ENCODE data around the gene SHISA9. TPM values are rescaled to one million over a fixed set of nuclear protein-coding genes. Genes with fewer than 3 reads are reported as not detected.

Gene SHISA9
- polyA plus RNA-seq, 1 of the 3 experiments (the other 2 are of a cell fraction) = 0.02 TPM

DNA sequence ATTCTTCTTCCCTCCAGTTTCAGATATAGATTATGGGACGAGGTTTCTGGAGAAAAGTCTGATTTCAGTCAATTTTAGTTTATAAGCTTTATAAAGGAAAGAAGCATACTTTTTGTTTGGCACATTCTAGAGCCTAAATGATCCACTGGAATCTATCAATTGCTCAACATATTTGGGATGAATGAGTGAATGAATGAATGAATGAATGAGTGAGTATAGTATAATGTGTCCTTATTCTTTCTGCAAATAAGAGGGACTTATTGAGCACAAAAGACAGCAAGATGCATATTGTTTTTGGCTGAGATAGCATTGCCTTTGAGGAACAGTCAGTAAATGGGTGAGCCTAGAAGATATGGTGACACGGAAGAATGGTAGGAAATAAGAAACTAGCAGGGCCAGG lies 245.4 kb downstream of the SHISA9 start:
- H3K27me3 ChIP-seq (ENCODE audit: insufficient read depth) = no peaks in the 10 kb centered on the region
- H3K4me3 ChIP-seq (ENCODE audit: low read depth in 2 of 2, low read length in 1 of 2) = no peak overlapping the region
- no peak overlapping the region for H2AFZ ChIP-seq (ENCODE audit: low read depth)
- H3K9ac ChIP-seq = no peak overlapping the region
- H3K79me2 ChIP-seq (ENCODE audit: insufficient read depth) = no peaks in the 10 kb centered on the region
- CTCF ChIA-PET = no interaction called here
- H3K36me3 ChIP-seq (replicated peaks in 1 of 2; ENCODE audit: control insufficient read depth in 1 of 2, insufficient read depth in 2 of 2, low read length in 1 of 2) = no peaks in the 10 kb centered on the region
- DNase-seq = no peak
- H3K9me3 ChIP-seq = no peaks in the 10 kb centered on the region
- no peaks in the 10 kb centered on the region for H3K4me1 ChIP-seq (ENCODE audit: control insufficient read depth in 1 of 2, insufficient read depth in 2 of 2, low read depth in 1 of 2, low read length in 1 of 2)
- H3F3A ChIP-seq (replicated peaks; ENCODE audit: insufficient read depth) = no peaks in the 10 kb centered on the region
- H4K20me1 ChIP-seq (ENCODE audit: insufficient read depth) = no peaks in the 10 kb centered on the region
- WGBS (ENCODE audit: low lambda C conversion rate) = 12% methylated on average over 2 of the region's 2 CpGs
- POLR2A ChIA-PET = no interaction called here
- no peak overlapping the region for H3K4me2 ChIP-seq
- TF ChIP-seq FOXJ3 (CRISPR knock-in tag; IDR thresholded peaks at IDR 0.05) (no peak), NFIC (IDR thresholded peaks at IDR 0.05; ENCODE audit: borderline replicate concordance) (no peak), EP300 (IDR thresholded peaks at IDR 0.05; ENCODE audit: borderline replicate concordance in 1 of 2, low read depth in 1 of 2, low read length in 1 of 2) (no peak), GABPA (IDR thresholded peaks at IDR 0.05; ENCODE audit: low read depth) (no peak), POLR2AphosphoS5 (IDR thresholded peaks at IDR 0.05; ENCODE audit: low read depth, low read length) (no peak), RCOR1 (IDR thresholded peaks at IDR 0.05; ENCODE audit: low read length) (no peak)
- TF ChIP-seq, protein P1, sequence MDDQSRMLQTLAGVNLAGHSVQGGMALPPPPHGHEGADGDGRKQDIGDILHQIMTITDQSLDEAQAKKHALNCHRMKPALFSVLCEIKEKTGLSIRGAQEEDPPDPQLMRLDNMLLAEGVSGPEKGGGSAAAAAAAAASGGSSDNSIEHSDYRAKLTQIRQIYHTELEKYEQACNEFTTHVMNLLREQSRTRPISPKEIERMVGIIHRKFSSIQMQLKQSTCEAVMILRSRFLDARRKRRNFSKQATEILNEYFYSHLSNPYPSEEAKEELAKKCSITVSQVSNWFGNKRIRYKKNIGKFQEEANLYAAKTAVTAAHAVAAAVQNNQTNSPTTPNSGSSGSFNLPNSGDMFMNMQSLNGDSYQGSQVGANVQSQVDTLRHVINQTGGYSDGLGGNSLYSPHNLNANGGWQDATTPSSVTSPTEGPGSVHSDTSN (IDR thresholded peaks at IDR 0.05) = no peak
- no peaks in the 10 kb centered on the region for H3K9me2 ChIP-seq
- no peak overlapping the region for H3K27ac ChIP-seq (ENCODE audit: low read depth in 2 of 2, low read length in 1 of 2)

DNA sequence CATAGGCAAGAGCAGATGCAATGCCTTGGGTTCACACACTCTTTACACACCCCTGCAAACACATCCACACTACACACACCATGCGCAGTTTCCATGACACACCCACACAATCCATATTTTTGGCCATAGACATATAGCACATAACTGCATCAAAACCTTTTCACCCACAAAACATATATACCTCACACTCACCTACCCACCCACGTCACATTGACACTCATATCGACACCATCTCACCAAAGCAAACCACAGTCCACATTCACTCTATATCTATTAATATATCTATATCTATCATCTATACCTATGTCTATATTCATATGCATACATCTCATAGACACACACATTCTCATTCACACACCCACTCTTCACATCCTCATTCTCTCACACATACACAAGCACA lies 246.9 kb downstream of the SHISA9 start:
- TF ChIP-seq, protein P2, sequence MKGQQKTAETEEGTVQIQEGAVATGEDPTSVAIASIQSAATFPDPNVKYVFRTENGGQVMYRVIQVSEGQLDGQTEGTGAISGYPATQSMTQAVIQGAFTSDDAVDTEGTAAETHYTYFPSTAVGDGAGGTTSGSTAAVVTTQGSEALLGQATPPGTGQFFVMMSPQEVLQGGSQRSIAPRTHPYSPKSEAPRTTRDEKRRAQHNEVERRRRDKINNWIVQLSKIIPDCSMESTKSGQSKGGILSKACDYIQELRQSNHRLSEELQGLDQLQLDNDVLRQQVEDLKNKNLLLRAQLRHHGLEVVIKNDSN (IDR thresholded peaks at IDR 0.05; ENCODE audit: borderline replicate concordance, low read depth) = no peak
- TF ChIP-seq, protein P3, sequence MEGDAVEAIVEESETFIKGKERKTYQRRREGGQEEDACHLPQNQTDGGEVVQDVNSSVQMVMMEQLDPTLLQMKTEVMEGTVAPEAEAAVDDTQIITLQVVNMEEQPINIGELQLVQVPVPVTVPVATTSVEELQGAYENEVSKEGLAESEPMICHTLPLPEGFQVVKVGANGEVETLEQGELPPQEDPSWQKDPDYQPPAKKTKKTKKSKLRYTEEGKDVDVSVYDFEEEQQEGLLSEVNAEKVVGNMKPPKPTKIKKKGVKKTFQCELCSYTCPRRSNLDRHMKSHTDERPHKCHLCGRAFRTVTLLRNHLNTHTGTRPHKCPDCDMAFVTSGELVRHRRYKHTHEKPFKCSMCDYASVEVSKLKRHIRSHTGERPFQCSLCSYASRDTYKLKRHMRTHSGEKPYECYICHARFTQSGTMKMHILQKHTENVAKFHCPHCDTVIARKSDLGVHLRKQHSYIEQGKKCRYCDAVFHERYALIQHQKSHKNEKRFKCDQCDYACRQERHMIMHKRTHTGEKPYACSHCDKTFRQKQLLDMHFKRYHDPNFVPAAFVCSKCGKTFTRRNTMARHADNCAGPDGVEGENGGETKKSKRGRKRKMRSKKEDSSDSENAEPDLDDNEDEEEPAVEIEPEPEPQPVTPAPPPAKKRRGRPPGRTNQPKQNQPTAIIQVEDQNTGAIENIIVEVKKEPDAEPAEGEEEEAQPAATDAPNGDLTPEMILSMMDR (IDR thresholded peaks at IDR 0.05) = no peak
- TF ChIP-seq TCF12 (IDR thresholded peaks at IDR 0.05) (no peak), POLR2AphosphoS5 (IDR thresholded peaks at IDR 0.05; ENCODE audit: low read depth, low read length) (no peak), TAF1 (IDR thresholded peaks at IDR 0.05; ENCODE audit: borderline replicate concordance, low read depth, low read length) (no peak), RAD21 (IDR thresholded peaks at IDR 0.05; ENCODE audit: low read length) (no peak), JUND (IDR thresholded peaks at IDR 0.05) (no peak), GATA2 (CRISPR knock-in tag; IDR thresholded peaks at IDR 0.05) (no peak), ELF1 (IDR thresholded peaks at IDR 0.05) (no peak), NFIC (IDR thresholded peaks at IDR 0.05; ENCODE audit: borderline replicate concordance) (no peak), RCOR1 (IDR thresholded peaks at IDR 0.05; ENCODE audit: low read length) (no peak)
- TF ChIP-seq, protein P1 (IDR thresholded peaks at IDR 0.05) = no peak
- TF ChIP-seq, protein P4, sequence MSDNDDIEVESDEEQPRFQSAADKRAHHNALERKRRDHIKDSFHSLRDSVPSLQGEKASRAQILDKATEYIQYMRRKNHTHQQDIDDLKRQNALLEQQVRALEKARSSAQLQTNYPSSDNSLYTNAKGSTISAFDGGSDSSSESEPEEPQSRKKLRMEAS (IDR thresholded peaks at IDR 0.05; ENCODE audit: low read depth) = no peak
- TF ChIP-seq, protein P5, sequence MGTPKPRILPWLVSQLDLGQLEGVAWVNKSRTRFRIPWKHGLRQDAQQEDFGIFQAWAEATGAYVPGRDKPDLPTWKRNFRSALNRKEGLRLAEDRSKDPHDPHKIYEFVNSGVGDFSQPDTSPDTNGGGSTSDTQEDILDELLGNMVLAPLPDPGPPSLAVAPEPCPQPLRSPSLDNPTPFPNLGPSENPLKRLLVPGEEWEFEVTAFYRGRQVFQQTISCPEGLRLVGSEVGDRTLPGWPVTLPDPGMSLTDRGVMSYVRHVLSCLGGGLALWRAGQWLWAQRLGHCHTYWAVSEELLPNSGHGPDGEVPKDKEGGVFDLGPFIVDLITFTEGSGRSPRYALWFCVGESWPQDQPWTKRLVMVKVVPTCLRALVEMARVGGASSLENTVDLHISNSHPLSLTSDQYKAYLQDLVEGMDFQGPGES (IDR thresholded peaks at IDR 0.05; ENCODE audit: low read depth, low read length) = no peak
- TF ChIP-seq, protein P6, sequence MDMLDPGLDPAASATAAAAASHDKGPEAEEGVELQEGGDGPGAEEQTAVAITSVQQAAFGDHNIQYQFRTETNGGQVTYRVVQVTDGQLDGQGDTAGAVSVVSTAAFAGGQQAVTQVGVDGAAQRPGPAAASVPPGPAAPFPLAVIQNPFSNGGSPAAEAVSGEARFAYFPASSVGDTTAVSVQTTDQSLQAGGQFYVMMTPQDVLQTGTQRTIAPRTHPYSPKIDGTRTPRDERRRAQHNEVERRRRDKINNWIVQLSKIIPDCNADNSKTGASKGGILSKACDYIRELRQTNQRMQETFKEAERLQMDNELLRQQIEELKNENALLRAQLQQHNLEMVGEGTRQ (IDR thresholded peaks at IDR 0.05; ENCODE audit: borderline replicate concordance, low read depth, low read length) = no peak
- no peaks in the 10 kb centered on the region for H3F3A ChIP-seq (replicated peaks; ENCODE audit: insufficient read depth)
- no peak overlapping the region for H3K4me2 ChIP-seq
- POLR2A ChIA-PET = no interaction called here
- WGBS (ENCODE audit: low lambda C conversion rate) = 28% methylated on average over 3 of the region's 3 CpGs
- H3K4me1 ChIP-seq (ENCODE audit: control insufficient read depth in 1 of 2, insufficient read depth in 2 of 2, low read depth in 1 of 2, low read length in 1 of 2) = no peaks in the 10 kb centered on the region
- H3K9ac ChIP-seq = no peak overlapping the region
- no peak overlapping the region for H3K27ac ChIP-seq (ENCODE audit: low read depth in 2 of 2, low read length in 1 of 2)
- no peaks in the 10 kb centered on the region for H3K36me3 ChIP-seq (replicated peaks in 1 of 2; ENCODE audit: control insufficient read depth in 1 of 2, insufficient read depth in 2 of 2, low read length in 1 of 2)
- H3K79me2 ChIP-seq (ENCODE audit: insufficient read depth) = no peaks in the 10 kb centered on the region
- no peaks in the 10 kb centered on the region for H3K9me2 ChIP-seq
- H4K20me1 ChIP-seq (ENCODE audit: insufficient read depth) = no peaks in the 10 kb centered on the region
- DNase-seq = no peak
- H3K4me3 ChIP-seq (ENCODE audit: low read depth in 2 of 2, low read length in 1 of 2) = no peak overlapping the region
- no peak overlapping the region for H2AFZ ChIP-seq (ENCODE audit: low read depth)
- no peaks in the 10 kb centered on the region for H3K27me3 ChIP-seq (ENCODE audit: insufficient read depth)
- CTCF ChIA-PET = no interaction called here
- no peaks in the 10 kb centered on the region for H3K9me3 ChIP-seq

Measured in SK-N-SH (cell line).